Measurements from ENCODE around the gene SIPA1L3.

SIPA1L3 gene

DNA sequence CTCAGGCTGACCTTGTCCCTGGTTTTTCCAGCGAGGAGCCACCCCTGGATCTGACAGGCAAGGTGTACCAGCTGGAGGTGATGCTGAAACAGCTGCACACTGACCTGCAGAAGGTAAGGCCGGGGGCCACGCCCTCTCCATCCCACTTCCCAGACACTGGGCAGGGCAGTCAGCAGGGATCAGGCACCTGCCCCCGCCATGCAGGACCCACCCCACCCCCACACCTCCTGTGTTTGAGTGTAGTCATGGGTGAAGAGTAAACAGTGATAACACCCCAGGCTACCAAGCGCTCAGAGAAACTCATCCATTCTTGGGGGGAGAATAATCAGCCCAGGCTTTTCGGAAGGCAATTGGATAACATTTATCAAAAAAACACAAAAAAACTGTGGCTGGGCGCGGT, 297.1 kb downstream of the SIPA1L3 start:
- H3K9me3 Mint-ChIP-seq = no peaks in the 10 kb centered on the region
- peaks cover 16% of the 10 kb centered on the region for H3K36me3 Mint-ChIP-seq (ENCODE audit: low read depth)
- no peak overlapping the region for H3K27ac Mint-ChIP-seq
- peaks cover 8% of the 10 kb centered on the region for H3K27me3 Mint-ChIP-seq
- no peaks in the 10 kb centered on the region for H3K4me1 Mint-ChIP-seq (ENCODE audit: low read depth)
- H3K4me3 Mint-ChIP-seq = no peak overlapping the region

DNA sequence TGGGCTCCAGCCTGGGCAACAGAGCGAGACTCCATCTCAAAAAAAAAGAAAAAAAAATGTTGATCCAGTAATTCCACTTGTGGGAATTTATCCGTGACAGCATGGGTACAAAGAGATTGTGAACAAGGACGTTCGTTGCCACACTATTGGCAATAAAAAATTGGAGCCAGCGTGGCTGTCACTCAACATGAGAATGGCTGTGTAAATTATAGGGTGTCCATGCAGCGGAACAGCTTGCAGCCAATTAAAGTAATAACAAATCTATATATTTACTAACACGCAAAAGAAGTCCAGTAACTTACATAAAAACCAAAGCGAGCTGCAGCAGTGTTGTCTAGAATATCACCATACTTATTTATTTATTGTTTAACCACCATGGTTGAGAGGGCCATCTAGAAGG, 297.7 kb downstream of the SIPA1L3 start:
- H3K27ac Mint-ChIP-seq = no peak overlapping the region
- H3K27me3 Mint-ChIP-seq = peaks cover 13% of the 10 kb centered on the region
- H3K4me1 Mint-ChIP-seq (ENCODE audit: low read depth) = peaks cover 2% of the 10 kb centered on the region
- H3K4me3 Mint-ChIP-seq = no peak overlapping the region
- H3K9me3 Mint-ChIP-seq = no peaks in the 10 kb centered on the region
- peaks cover 18% of the 10 kb centered on the region for H3K36me3 Mint-ChIP-seq (ENCODE audit: low read depth)

DNA sequence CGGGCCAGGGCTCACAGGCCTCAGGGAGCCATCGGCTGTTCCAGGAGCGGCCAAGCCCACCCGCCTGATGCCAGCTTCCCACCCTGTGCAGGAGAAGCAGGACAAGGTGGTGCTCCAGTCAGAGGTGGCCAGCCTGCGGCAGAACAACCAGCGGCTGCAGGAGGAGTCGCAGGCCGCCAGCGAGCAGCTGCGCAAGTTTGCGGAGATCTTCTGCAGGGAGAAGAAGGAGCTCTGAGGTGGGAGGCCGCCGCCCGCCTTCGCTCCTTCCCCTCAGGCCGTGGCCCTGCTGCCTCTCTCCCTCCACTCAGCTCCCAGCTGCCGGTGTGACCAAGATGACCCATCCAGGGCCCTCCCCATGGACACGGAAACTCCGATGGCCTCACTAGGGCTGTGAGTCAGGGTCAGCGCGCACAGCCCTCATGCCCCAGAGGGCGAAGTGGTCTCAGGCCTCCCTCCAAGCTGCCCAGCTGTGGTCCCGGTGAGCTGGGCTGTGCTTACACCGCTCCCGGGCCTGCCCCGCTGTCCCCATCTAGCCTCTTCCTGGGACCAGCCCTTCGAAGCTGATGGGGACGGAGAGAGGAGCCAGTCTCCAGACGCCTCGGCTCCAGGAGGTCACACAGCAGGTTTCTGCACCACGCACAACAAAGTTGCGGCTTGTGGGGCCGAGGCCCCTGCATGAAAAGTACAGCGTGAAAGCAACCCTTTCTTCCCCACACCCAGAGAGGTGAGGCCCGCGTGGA, 299.2 kb downstream of the SIPA1L3 start:
- Mint-ChIP-seq H3K9me3 (no peaks in the 10 kb centered on the region), H3K36me3 (ENCODE audit: low read depth) (peaks cover 19% of the 10 kb centered on the region), H3K27ac (no peak overlapping the region), H3K27me3 (peaks cover 25% of the 10 kb centered on the region), H3K4me1 (ENCODE audit: low read depth) (peaks cover 13% of the 10 kb centered on the region), H3K4me3 (no peak overlapping the region)

GRCh38 chr19:38206928-38207327, 299.9 kb downstream of the SIPA1L3 start:
- Mint-ChIP-seq H3K9me3 (no peaks in the 10 kb centered on the region), H3K27me3 (peaks cover 25% of the 10 kb centered on the region), H3K4me3 (no peak overlapping the region), H3K36me3 (ENCODE audit: low read depth) (peaks cover 14% of the 10 kb centered on the region), H3K4me1 (ENCODE audit: low read depth) (peaks cover 13% of the 10 kb centered on the region), H3K27ac (no peak overlapping the region)

DNA sequence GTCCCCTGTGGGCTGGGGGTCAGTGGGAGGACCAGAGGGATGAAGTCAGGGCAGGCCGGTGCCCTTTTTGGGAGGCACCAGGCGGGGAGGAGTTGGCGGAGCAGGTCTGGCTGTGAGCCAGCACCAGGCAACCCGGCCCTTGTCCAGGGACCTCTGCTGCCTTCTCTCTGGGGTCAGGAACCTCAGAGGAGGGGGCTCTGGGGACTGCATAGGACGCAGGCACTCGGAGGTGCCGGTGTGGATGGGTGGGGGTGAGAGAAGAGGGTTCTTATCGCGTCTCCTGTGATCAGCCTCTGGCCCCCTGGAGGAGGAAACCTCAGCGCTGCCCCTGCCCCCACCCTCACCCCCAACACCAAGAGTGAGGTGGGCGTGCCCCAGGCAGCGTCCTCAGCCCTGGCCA, 300.5 kb downstream of the SIPA1L3 start:
- Mint-ChIP-seq H3K4me1 (ENCODE audit: low read depth) (peaks cover 13% of the 10 kb centered on the region), H3K36me3 (ENCODE audit: low read depth) (peaks cover 13% of the 10 kb centered on the region), H3K4me3 (no peak overlapping the region), H3K27me3 (peaks cover 25% of the 10 kb centered on the region), H3K9me3 (no peaks in the 10 kb centered on the region), H3K27ac (no peak overlapping the region)

DNA sequence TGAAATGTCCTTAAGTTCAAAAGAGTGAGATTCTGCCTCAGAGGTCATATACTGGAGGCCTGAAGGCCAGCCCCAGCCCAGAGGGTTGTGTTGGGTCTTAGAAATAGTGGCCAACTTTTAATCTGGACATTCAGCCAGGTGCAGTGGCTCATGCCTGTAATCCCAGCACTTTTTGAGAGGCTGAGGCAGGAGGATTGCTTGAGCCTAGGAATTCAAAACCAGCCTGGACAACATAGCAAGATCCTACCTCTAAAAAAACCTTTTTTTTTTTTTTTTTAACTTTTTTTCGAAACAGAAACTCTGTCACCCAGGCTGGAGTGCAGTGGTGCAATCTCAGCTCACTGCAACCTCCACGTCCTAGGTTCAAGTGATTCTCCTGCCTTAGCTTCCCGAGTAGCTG, 301.6 kb downstream of the SIPA1L3 start:
- Mint-ChIP-seq H3K9me3 (no peaks in the 10 kb centered on the region), H3K27ac (no peak overlapping the region), H3K27me3 (peaks cover 33% of the 10 kb centered on the region), H3K4me3 (no peak overlapping the region), H3K36me3 (ENCODE audit: low read depth) (peaks cover 8% of the 10 kb centered on the region), H3K4me1 (ENCODE audit: low read depth) (peaks cover 18% of the 10 kb centered on the region)

DNA sequence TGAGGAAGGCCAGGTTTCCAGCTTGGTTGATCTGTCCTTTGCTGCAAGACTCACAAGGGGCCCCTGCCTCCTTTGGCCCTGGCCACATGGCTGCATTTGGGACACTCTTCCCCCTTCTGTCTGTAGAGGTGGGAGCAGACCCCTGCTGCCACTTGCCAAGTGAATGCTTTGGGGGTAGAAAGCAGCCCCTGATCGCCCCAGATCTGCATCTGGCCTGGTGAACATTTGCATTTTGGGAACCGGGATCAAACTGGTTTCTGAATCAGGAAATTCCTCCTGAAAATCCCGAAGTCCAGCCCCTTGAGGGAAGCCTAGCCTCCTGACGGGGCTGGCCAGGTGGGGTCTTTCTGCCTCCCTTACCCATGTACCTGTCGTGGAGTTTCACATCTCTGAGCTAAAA, 302.1 kb downstream of the SIPA1L3 start:
- H3K4me1 Mint-ChIP-seq (ENCODE audit: low read depth) = peaks cover 24% of the 10 kb centered on the region

GRCh38 chr19:38209671-38210457, 302.9 kb downstream of the SIPA1L3 start:
- Mint-ChIP-seq H3K9me3 (no peaks in the 10 kb centered on the region), H3K4me3 (no peak overlapping the region), H3K36me3 (ENCODE audit: low read depth) (peaks cover 14% of the 10 kb centered on the region), H3K27me3 (peaks cover 40% of the 10 kb centered on the region), H3K4me1 (ENCODE audit: low read depth) (peaks cover 29% of the 10 kb centered on the region), H3K27ac (no peak overlapping the region)

More for the DNA sequence above, 302.1 kb downstream of the SIPA1L3 start:
- no peaks in the 10 kb centered on the region for H3K9me3 Mint-ChIP-seq
- H3K4me3 Mint-ChIP-seq = no peak overlapping the region
- peaks cover 13% of the 10 kb centered on the region for H3K36me3 Mint-ChIP-seq (ENCODE audit: low read depth)
- H3K27ac Mint-ChIP-seq = no peak overlapping the region
- peaks cover 38% of the 10 kb centered on the region for H3K27me3 Mint-ChIP-seq

DNA sequence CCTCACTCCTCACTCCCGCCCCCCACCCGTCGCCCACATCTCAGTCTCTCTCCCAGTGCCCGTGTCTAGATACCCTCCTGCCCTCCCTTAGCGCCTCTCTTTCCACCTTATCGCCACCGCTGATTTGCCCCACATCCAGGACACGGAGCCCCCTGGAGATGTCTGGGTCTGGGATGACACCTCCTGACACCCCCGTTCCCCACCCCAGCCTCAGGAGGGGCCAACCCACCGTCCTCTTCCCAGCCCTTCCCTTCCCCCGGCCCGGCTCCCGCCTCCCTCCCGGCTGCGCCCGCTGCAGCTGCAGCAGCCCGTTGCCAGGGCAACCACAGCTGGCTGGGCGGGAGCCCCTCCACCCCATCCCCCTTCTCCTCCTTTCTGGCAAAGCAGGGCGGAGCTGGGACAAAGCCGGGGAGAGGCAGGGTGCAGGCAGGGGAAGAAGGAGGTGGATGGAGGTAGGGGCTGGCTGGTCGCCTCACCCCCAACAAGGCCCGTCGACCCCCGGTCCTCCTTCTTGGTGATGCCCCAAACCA, 303.5 kb downstream of the SIPA1L3 start:
- H3K4me3 Mint-ChIP-seq = no peak overlapping the region
- H3K27ac Mint-ChIP-seq = no peak overlapping the region

GRCh38 chr19:38211151-38211591, 304.2 kb downstream of the SIPA1L3 start:
- Mint-ChIP-seq H3K27ac (no peak overlapping the region), H3K4me1 (ENCODE audit: low read depth) (peaks cover 29% of the 10 kb centered on the region), H3K9me3 (no peaks in the 10 kb centered on the region), H3K36me3 (ENCODE audit: low read depth) (peaks cover 14% of the 10 kb centered on the region), H3K4me3 (no peak overlapping the region), H3K27me3 (peaks cover 46% of the 10 kb centered on the region)

More for the DNA sequence above, 303.5 kb downstream of the SIPA1L3 start:
- peaks cover 29% of the 10 kb centered on the region for H3K4me1 Mint-ChIP-seq (ENCODE audit: low read depth)
- H3K9me3 Mint-ChIP-seq = no peaks in the 10 kb centered on the region
- H3K27me3 Mint-ChIP-seq = peaks cover 40% of the 10 kb centered on the region
- peaks cover 14% of the 10 kb centered on the region for H3K36me3 Mint-ChIP-seq (ENCODE audit: low read depth)

DNA sequence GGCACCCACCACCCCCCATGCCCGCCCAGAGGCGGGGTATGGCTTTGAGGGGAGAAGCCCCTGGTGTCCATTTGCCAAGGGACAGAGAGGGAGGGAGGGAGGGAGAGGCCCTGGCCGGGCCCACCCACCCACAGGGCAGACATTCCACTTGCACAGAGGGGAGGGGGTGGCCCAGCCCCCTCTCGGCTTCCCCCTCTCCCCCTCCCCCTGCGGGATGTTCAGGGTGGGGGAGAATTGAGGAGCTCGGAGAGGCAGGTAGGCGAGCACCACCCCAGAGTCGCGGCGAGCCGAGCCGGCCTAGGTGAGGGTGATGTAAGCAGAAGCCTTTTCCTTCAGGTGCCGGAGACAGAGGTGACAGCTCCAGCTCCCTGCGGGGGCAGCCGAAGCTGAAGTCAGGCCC, 304.8 kb downstream of the SIPA1L3 start:
- H3K4me1 Mint-ChIP-seq (ENCODE audit: low read depth) = peaks cover 29% of the 10 kb centered on the region
- peaks cover 14% of the 10 kb centered on the region for H3K36me3 Mint-ChIP-seq (ENCODE audit: low read depth)
- no peak overlapping the region for H3K4me3 Mint-ChIP-seq
- H3K9me3 Mint-ChIP-seq = no peaks in the 10 kb centered on the region
- no peak overlapping the region for H3K27ac Mint-ChIP-seq
- H3K27me3 Mint-ChIP-seq = peaks cover 48% of the 10 kb centered on the region

DNA sequence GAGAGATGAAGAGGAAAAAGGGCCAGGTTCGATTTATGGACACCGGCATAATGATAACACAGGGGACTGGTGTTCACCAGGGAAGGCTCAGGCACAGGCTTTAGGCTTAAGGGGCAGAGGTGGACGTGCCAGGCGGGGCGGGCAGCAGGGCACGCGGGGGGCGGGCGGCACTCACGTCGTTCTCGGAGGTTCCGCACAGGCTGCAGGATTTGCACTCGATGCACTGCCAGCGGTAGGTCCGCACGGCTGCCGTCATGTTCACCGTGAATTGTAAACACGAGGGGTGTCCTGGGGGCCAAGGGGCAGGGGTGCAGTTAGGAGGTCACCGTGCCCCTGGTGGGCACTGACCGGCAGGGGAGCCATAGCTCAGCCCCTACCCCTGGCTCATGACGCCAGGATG, 306.5 kb downstream of the SIPA1L3 start:
- Mint-ChIP-seq H3K9me3 (no peaks in the 10 kb centered on the region), H3K36me3 (ENCODE audit: low read depth) (peaks cover 10% of the 10 kb centered on the region), H3K4me1 (ENCODE audit: low read depth) (peaks cover 29% of the 10 kb centered on the region), H3K27me3 (peaks cover 51% of the 10 kb centered on the region), H3K27ac (peak overlapping the region; percentile 98), H3K4me3 (peak overlapping the region; percentile 82)

- H3K4me3 Mint-ChIP-seq = peak overlapping the region; percentile 82
- H3K4me1 Mint-ChIP-seq (ENCODE audit: low read depth) = peaks cover 29% of the 10 kb centered on the region
- H3K36me3 Mint-ChIP-seq (ENCODE audit: low read depth) = peaks cover 10% of the 10 kb centered on the region
- peak overlapping the region; percentile 98 for H3K27ac Mint-ChIP-seq
- H3K9me3 Mint-ChIP-seq = no peaks in the 10 kb centered on the region
- peaks cover 53% of the 10 kb centered on the region for H3K27me3 Mint-ChIP-seq
Observed at GRCh38 chr19:38213911-38214625, 307.1 kb downstream of the SIPA1L3 start.

DNA sequence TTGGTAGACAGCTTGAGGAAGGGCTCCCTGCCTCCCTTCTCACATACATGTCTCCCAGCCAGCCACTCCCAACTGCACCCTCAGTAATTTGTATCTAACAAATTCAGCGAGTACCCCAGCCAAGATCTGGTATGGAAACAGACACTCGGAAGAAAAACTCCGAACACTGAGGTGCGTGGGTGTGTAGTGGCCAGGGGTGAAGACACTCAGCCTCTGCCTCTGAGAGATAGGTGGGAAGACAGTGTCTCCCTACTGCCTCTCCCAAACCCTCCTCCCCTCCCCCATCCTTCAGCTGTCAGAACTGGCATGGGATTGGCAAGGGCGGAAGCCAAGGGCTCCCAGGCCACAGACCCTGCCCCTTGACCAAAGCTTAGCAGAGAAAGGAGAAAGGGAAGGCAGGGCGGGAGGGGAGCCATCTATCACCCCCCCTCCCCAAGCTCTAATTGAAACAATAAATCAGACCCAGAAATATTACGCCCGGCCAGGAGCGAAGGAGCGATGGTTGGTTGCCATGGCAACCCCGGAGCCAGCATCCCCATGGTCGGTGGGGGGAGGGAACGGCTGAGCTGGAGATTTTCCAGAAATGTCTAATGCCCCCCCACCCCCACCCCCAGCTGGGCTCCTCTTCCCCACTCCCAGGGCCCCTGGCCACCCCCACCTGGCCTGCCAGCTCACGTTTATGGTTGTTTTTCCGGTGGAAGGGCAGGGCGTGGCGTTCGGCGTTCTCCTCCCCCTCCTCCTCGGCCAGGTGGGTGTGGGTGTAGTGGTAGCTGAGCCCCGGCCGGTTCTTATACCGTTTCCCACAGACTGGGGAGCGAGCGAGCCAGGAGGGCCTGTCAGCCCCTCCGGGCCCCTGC, 310.0 kb downstream of the SIPA1L3 start:
- Mint-ChIP-seq H3K4me3 (no peak overlapping the region), H3K27me3 (peaks cover 54% of the 10 kb centered on the region), H3K27ac (no peak overlapping the region), H3K9me3 (no peaks in the 10 kb centered on the region), H3K36me3 (ENCODE audit: low read depth) (peaks cover 6% of the 10 kb centered on the region), H3K4me1 (ENCODE audit: low read depth) (peaks cover 16% of the 10 kb centered on the region)

All from stimulated activated naive CD8-positive, alpha-beta T cell treated with anti-CD3 and anti-CD28 coated beads, Interleukin-15, Interleukin-2, amounts not matched to agents 100 ng/mL and 50 ng/mL, for 24 hours (primary cell).